RWPE1 (cell line): ENCODE results near the gene HSPG2.
"Not testable (repeated sequence)": the region's sequence is repeated elsewhere in the genome, so short reads cannot be mapped to it uniquely, and the experiment has no call there.

Experiments
- CTCF ChIA-PET: fragments of 350-600 bp; sonication (Branson Sonifier 250); formaldehyde crosslinking; extraction: SDS; loops from one replicate; lab custom pipeline; 2021; lab: Yijun Ruan, JAX
- POLR2A ChIA-PET: fragments of 400-600 bp; formaldehyde crosslinking; extraction: SDS; loops from one replicate; lab custom pipeline; 2020; ENCODE audit warnings: antibody characterized with exemption; ENCODE audit not compliant: low non-redundant PET; lab: Yijun Ruan, JAX
- DNase-seq: peaks from one replicate; pipeline ENCODE4 v3.0.0; 2012; ENCODE audit warnings: low spot score
- H3K27ac ChIP-seq: fragments of 450-650 bp; 2 replicates; pipeline ENCODE4 v1.5.1; 2017
- CTCF ChIP-seq: fragments of 450-650 bp; conservative IDR thresholded peaks from 2 replicates; pipeline ENCODE4 v1.5.1; 2017; ENCODE audit warnings: low read depth, mild to moderate bottlenecking

Gene HSPG2

DNA sequence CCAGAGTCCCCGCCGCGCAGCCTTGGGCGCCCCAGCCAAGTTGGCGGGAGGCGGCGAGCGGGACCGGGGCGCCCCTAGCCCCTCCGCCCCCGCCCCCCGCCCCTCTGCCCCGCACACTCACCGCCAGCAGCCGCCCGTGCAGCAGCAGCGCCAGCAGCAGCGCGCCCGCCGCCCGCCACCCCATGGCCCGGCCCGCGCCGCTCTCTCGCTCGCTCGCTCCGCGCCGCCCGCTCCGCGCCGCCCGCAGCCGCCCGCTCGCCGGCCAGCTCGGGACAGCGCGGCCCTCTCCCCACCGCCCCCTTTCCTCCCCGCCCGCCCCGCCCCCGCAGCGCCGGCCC lies at the start of gene HSPG2:
TSS of gene HSPG2 (minus strand) at position 277 of the 338 bp plus-strand sequence. CDS start at position 184, 93 bp downstream.
- DNase-seq, result no peak
- no peak for TF ChIP-seq CTCF
- ChIA-PET POLR2A (interaction anchor here (0.5 to 1.5 kb wide), 2 partner anchors 19 to 59 kb away, joined by 4 to 7 read pairs; no protein-coding TSS in a partner anchor), CTCF (no interaction called here)
- H3K27ac ChIP-seq, result peak within 1 kb of the TSS; percentile 96

DNA sequence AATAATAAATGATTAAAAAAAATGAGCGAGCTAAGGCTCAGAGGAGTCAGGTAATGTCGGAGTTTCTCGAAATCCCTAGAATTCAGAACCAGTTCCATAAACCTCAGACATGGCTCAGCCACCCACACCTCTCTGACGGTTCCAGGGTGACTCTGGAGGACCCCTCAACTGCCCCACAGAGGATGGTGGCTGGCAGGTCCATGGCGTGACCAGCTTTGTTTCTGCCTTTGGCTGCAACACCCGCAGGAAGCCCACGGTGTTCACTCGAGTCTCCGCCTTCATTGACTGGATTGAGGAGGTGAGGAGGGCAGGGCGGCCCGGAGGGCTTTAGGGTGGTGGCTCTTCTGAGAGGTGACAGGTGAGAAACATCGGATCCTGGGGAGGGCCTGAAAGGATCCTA lies 49.3 kb upstream of the HSPG2 start:
- H3K27ac ChIP-seq, CTCF ChIA-PET, DNase-seq, POLR2A ChIA-PET: not testable (repeated sequence)

GRCh38 chr1:21985893-21986292 lies 48.8 kb upstream of the HSPG2 start:
- H3K27ac ChIP-seq, DNase-seq, POLR2A ChIA-PET, CTCF ChIA-PET: not testable (repeated sequence)

DNA sequence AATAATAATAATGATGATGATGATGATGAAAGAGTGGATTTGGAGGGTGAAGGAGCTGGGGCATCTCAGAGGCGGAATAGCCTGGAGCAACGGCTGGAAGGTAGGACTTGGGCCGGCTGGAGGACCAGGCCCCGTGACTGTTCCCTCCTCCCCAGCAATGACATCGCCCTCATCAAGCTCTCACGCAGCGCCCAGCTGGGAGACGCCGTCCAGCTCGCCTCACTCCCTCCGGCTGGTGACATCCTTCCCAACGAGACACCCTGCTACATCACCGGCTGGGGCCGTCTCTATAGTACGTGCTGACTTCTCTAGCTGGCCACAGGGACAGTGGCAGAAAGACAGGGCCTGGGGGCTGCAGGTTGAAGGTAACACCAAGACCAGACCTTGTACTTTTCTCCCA lies 46.4 kb upstream of the HSPG2 start:
- POLR2A ChIA-PET, DNase-seq, H3K27ac ChIP-seq: not testable (repeated sequence)
- CTCF ChIA-PET, result interaction anchor here (0.5 kb wide), 1 partner anchor 12 kb away, joined by 3 read pairs; no protein-coding TSS in a partner anchor

GRCh38 chr1:21982122-21982521 lies 45.0 kb upstream of the HSPG2 start:
- POLR2A ChIA-PET, CTCF ChIA-PET, H3K27ac ChIP-seq, DNase-seq: not testable (repeated sequence)

- POLR2A ChIA-PET, CTCF ChIA-PET, DNase-seq, H3K27ac ChIP-seq: not testable (repeated sequence)
Measured at GRCh38 chr1:21981253-21981652, 44.1 kb upstream of the HSPG2 start.

DNA sequence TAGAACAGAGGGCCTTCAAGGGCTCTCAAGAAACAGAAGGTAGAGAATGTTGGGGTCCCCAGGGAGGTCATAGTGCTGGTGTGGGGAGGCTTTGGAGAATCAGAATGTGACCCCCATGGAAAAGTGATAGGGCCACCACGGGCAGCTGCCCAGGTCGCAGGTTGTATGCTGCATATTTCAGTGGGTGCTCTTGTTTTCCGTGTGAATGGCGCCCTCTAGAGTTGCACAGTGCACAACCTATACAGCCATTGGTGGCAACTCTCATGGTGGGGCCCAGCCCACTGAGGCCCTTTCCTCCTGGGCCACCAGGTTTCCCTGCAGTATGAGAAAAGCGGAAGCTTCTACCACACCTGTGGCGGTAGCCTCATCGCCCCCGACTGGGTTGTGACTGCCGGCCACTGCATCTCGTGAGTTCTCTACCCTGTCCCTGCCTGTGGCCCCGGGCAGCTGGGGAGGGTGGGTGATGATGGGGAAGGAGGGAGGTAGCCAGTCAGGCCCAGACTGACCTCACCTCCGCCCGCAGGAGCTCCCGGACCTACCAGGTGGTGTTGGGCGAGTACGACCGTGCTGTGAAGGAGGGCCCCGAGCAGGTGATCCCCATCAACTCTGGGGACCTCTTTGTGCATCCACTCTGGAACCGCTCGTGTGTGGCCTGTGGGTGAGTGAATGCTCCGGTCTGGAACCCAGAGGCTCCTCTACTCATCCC lies 43.6 kb upstream of the HSPG2 start:
- DNase-seq, CTCF ChIA-PET, POLR2A ChIA-PET, H3K27ac ChIP-seq: not testable (repeated sequence)

GRCh38 chr1:21978209-21978608 lies 41.1 kb upstream of the HSPG2 start:
- CTCF ChIA-PET, POLR2A ChIA-PET, H3K27ac ChIP-seq, DNase-seq: not testable (repeated sequence)

DNA sequence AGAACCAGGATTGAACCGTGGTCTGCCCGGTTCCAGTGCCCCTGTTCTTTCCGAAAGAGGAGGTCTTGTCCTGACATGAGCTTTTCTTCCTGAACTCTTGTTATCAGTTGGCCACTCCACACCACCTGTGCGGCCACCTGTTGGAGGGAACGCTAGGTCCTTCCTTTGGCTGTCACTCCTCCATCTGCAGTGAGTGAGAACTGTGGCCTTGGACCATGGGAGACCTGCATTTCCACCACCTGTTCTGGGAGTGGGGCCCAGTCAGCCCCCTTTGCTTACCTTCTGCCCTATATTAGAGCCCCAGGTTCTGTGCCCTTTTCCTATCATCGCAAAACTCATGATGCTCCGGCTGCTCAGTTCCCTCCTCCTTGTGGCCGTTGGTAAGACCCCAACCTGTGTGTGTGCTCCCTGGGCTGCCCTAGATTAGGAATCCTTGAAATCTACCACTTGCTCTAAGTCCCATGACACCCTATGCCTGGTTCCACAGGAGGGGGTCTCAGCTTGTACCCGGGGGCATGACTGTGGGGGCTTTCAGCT lies 39.7 kb upstream of the HSPG2 start, which contains the start of gene CELA3B:
TSS of gene CELA3B (plus strand) at position 320 of the 537 bp plus-strand sequence. CDS start at position 338, 18 bp downstream.
- CTCF ChIA-PET, result interaction anchor here (0.6 kb wide), 1 partner anchor 922 kb away, joined by 3 read pairs; no protein-coding TSS in a partner anchor
- POLR2A ChIA-PET, DNase-seq, H3K27ac ChIP-seq: not testable (repeated sequence)

- CTCF ChIA-PET, POLR2A ChIA-PET, H3K27ac ChIP-seq, DNase-seq: not testable (repeated sequence)
Measured at GRCh38 chr1:21975296-21975695, 38.2 kb upstream of the HSPG2 start.

DNA sequence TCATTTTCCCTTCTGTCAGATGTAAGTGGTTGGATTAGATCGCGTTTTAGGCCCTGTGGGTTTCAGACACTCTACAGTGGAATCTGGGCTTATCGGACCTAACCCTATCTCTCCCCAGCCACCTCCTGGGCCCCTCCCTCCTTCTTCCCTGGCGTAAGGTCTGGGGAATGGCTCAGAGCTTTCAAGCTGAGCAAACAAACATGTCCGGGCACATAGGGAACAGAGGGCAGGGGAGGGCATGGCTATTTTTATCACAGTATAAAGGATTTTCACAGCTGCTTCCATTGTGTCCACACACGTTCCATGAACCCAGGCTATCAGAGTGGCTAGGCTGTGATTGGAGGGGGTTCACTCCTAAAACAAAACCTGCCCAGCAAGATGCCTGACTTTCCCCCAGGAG lies 37.6 kb upstream of the HSPG2 start:
- H3K27ac ChIP-seq, CTCF ChIA-PET, POLR2A ChIA-PET: not testable (repeated sequence)
- peak; percentile 70 for DNase-seq

- POLR2A ChIA-PET, H3K27ac ChIP-seq, CTCF ChIA-PET, DNase-seq: not testable (repeated sequence)
Measured at GRCh38 chr1:21973948-21974347, 36.8 kb upstream of the HSPG2 start.

DNA sequence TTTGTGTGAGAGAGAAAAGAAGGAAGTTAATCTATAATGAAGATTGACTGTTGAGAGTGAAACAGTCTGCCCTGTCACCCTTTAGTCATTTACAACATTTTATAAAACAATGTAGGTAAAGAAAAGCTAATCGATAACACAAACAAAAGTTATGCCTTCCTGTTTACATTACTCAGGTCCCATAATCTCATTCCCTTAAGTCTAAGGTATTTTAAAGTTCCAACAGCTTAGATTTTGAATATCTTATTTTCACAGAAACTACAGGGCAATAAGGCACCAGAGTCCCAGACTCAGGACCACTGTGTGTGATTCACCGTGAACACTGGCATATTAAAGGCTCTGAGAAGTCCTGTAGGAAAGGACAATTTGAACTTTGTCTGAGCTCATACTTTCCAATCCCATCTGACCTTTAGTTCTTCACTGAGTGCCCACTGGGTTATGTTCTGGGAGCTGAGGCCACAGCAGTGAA lies 35.9 kb upstream of the HSPG2 start:
- H3K27ac ChIP-seq, DNase-seq, POLR2A ChIA-PET: not testable (repeated sequence)
- CTCF ChIA-PET, result interaction anchor here (0.6 kb wide), 1 partner anchor 275 kb away, joined by 8 read pairs; no protein-coding TSS in a partner anchor

- CTCF ChIA-PET, POLR2A ChIA-PET, DNase-seq, H3K27ac ChIP-seq: not testable (repeated sequence)
Measured at GRCh38 chr1:21970523-21970922, 33.4 kb upstream of the HSPG2 start.

GRCh38 chr1:21969066-21969465 lies 32.0 kb upstream of the HSPG2 start:
- POLR2A ChIA-PET, H3K27ac ChIP-seq, CTCF ChIA-PET, DNase-seq: not testable (repeated sequence)

DNA sequence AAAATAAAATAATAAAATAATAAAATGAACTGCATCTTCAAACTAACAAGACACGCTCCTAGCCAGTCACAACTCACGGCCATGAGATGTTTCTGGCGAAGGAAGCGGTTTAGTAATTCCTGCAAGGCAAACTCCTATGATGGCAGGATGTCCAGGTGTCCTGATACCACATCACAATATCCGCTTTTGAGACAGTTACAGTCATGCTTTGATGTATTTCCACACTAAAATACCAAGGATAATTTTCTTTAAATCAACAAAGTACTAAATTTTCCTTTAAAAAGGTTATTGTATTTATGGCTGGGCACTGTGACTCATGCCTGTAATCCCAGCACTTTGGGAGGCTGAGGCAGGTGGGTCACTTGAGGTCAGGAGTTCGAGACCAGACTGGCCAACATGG lies 30.1 kb upstream of the HSPG2 start:
- CTCF ChIA-PET, result interaction anchor here (0.6 kb wide), 1 partner anchor 102 kb away, joined by 3 read pairs; no protein-coding TSS in a partner anchor
- H3K27ac ChIP-seq, DNase-seq, POLR2A ChIA-PET: not testable (repeated sequence)
